Measurements from ENCODE around the gene ESR1.

DNA sequence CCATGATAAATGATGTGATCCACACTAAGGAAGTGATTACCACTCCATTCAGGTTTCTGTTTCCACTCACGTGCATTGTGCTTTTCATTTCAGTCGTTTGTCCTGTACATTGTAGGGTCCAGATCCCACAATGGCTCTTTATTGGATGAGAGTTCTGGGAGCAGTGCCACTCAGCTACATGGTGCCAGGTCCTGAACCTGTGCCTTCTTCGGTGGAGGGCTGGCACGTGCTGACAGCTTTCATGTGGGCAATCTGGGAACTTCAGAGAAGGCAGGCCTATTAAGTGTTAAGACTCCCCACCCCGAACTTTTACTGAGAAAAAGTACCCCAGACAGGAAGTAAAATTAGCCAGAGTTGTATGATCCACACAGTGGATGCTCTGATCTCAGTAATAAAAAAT, 255.0 kb downstream of the ESR1 start:
- TF ChIP-seq, protein P1, sequence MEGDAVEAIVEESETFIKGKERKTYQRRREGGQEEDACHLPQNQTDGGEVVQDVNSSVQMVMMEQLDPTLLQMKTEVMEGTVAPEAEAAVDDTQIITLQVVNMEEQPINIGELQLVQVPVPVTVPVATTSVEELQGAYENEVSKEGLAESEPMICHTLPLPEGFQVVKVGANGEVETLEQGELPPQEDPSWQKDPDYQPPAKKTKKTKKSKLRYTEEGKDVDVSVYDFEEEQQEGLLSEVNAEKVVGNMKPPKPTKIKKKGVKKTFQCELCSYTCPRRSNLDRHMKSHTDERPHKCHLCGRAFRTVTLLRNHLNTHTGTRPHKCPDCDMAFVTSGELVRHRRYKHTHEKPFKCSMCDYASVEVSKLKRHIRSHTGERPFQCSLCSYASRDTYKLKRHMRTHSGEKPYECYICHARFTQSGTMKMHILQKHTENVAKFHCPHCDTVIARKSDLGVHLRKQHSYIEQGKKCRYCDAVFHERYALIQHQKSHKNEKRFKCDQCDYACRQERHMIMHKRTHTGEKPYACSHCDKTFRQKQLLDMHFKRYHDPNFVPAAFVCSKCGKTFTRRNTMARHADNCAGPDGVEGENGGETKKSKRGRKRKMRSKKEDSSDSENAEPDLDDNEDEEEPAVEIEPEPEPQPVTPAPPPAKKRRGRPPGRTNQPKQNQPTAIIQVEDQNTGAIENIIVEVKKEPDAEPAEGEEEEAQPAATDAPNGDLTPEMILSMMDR (conservative IDR thresholded peaks at IDR 0.05; ENCODE audit: low read length), result no peak
- TF ChIP-seq EZH2phosphoT487 (IDR thresholded peaks at IDR 0.05; ENCODE audit: borderline replicate concordance, low read depth, low read length), result no peak
